Measurements from ENCODE around the gene SYT2. TPM values are rescaled to one million over a fixed set of nuclear protein-coding genes. Genes with fewer than 3 reads are reported as not detected.

Gene SYT2
- total and polyA plus RNA-seq, 2 donors (not counting 1 experiment from before 2014, with no cell fraction given), result 0.03 TPM; not detected in 1

DNA sequence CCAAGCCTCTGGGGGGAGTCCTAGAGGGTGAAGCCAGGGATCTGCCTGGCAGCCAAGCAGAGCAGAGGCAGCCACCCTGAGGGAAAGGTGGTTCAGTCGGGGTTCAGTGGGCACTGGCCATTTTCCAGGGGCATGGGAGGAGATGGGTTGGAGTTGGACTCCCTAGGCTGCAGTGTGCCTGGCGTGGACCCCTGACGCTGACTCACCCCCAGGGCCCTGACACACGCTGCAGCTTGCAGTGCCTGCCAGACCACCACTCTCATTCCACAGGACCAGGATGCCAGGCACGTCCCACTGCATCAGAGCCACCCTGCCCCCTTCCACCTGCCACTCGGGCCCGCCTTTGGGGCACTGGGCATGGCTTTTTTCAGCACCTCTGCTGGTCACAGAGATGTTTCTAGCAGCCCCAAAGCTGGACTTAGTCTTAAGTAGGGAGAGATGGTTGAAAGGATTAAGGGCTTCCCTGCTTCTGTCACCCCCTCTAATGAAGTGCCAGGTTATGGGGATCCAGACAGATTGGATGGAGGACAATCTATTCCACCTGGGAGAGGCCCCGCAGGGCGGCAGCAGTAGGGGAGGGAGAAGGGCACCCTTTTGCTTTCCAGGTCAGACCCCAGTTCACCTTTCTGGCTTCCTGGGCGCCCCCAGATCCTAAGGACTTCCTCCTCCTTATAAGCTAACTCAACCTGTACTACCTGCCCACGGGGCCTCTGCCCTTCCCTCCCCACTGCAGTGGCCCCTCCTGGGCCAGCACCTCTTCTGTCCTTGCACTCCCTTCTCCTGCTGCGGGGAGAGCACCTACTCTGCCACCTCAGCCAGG, 1.6 kb downstream of the SYT2 start:
- Histone ChIP-seq H2AFZ (ENCODE audit: low read length) (no peak overlapping the region), H3K79me2 (ENCODE audit: control insufficient read depth, insufficient read depth, low read length) (no peaks in the 10 kb centered on the region), H3K4me2 (ENCODE audit: extremely low read depth, insufficient read depth, low read length) (no peak overlapping the region), H3K9me3 (ENCODE audit: control insufficient read depth, insufficient read depth, low read depth, low read length) (no peaks in the 10 kb centered on the region), H3K4me3 (replicated peaks in 1 of 4; ENCODE audit: control extremely low read depth in 1 of 4, insufficient read depth in 1 of 4, low read depth in 3 of 4, low read length in 4 of 4) (no peak overlapping the region), H4K20me1 (ENCODE audit: control insufficient read depth, extremely low read depth, insufficient read depth, low read length) (no peaks in the 10 kb centered on the region), H3K27ac (ENCODE audit: insufficient read depth, low read length) (no peak overlapping the region), H3K4me1 (ENCODE audit: control insufficient read depth, extremely low read depth, insufficient read depth, low read length) (no peaks in the 10 kb centered on the region), H3K9ac (ENCODE audit: insufficient read depth, low read length) (no peak overlapping the region), H3K36me3 (ENCODE audit: control insufficient read depth, insufficient read depth, low read length) (no peaks in the 10 kb centered on the region), H3K27me3 (ENCODE audit: control insufficient read depth, insufficient read depth, low read length) (peaks cover 82% of the 10 kb centered on the region)
- no peak for DNase-seq (ENCODE audit: low read depth in 2 of 2)
- TF ChIP-seq EZH2 (IDR thresholded peaks at IDR 0.05; ENCODE audit: low read length, missing control alignments), result no peak
- TF ChIP-seq, protein P1, sequence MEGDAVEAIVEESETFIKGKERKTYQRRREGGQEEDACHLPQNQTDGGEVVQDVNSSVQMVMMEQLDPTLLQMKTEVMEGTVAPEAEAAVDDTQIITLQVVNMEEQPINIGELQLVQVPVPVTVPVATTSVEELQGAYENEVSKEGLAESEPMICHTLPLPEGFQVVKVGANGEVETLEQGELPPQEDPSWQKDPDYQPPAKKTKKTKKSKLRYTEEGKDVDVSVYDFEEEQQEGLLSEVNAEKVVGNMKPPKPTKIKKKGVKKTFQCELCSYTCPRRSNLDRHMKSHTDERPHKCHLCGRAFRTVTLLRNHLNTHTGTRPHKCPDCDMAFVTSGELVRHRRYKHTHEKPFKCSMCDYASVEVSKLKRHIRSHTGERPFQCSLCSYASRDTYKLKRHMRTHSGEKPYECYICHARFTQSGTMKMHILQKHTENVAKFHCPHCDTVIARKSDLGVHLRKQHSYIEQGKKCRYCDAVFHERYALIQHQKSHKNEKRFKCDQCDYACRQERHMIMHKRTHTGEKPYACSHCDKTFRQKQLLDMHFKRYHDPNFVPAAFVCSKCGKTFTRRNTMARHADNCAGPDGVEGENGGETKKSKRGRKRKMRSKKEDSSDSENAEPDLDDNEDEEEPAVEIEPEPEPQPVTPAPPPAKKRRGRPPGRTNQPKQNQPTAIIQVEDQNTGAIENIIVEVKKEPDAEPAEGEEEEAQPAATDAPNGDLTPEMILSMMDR (conservative IDR thresholded peaks at IDR 0.05 in 1 of 2, IDR thresholded peaks at IDR 0.05 in 1 of 2; ENCODE audit: low read depth in 1 of 2, low read length in 2 of 2), result no peak

DNA sequence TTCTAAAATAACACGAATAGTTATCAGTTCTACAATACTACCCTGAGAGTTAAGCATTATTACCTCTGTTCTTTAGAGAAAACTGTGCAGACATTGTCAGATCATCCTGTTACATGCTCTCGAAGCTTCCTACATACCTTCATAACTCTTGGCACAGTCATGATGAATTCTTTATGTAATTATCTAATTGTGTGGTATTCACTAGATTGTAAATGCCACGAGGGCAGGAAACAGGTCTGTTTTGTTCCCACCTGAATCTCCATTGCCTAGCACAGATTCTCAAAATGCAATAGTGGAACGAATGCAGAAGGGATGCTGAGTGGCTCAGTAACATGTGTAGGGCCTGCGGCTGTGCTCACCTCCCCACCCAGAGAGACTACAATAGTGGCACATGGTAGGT, 3.4 kb downstream of the SYT2 start:
- Histone ChIP-seq H3K36me3 (ENCODE audit: control insufficient read depth, insufficient read depth, low read length) (no peaks in the 10 kb centered on the region), H4K20me1 (ENCODE audit: control insufficient read depth, extremely low read depth, insufficient read depth, low read length) (no peaks in the 10 kb centered on the region), H3K4me1 (ENCODE audit: control insufficient read depth, extremely low read depth, insufficient read depth, low read length) (no peaks in the 10 kb centered on the region), H2AFZ (ENCODE audit: low read length) (no peak overlapping the region), H3K27me3 (ENCODE audit: control insufficient read depth, insufficient read depth, low read length) (peaks cover 68% of the 10 kb centered on the region), H3K9ac (ENCODE audit: insufficient read depth, low read length) (no peak overlapping the region), H3K79me2 (ENCODE audit: control insufficient read depth, insufficient read depth, low read length) (no peaks in the 10 kb centered on the region), H3K4me2 (ENCODE audit: extremely low read depth, insufficient read depth, low read length) (no peak overlapping the region), H3K4me3 (replicated peaks in 1 of 4; ENCODE audit: control extremely low read depth in 1 of 4, insufficient read depth in 1 of 4, low read depth in 3 of 4, low read length in 4 of 4) (no peak overlapping the region), H3K27ac (ENCODE audit: insufficient read depth, low read length) (no peak overlapping the region), H3K9me3 (ENCODE audit: control insufficient read depth, insufficient read depth, low read depth, low read length) (no peaks in the 10 kb centered on the region)
- no peak for DNase-seq (ENCODE audit: low read depth in 2 of 2)
- TF ChIP-seq EZH2 (IDR thresholded peaks at IDR 0.05; ENCODE audit: low read length, missing control alignments), result no peak
- TF ChIP-seq, protein P1 (conservative IDR thresholded peaks at IDR 0.05 in 1 of 2, IDR thresholded peaks at IDR 0.05 in 1 of 2; ENCODE audit: low read depth in 1 of 2, low read length in 2 of 2), result no peak

DNA sequence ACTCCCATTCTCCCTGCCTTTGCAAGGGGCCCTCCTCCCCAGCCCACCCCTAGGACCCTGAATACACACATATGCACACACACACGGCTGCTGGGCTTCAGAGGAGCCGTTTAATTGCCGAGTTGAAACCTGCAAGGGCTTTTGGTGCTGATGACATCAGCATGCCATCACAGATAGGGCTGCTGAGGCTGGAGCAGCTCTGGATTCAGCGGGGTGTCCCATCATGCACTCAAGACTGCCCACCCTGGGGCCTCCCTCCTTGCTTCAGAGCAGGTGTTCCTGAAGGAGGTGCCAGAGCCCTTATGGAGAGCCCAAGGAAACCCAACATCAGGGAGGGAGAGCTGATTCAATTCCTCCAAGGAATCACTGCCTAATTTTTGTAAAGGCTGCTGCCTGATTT, 5.7 kb downstream of the SYT2 start:
- Histone ChIP-seq H3K27me3 (ENCODE audit: control insufficient read depth, insufficient read depth, low read length) (peaks cover 48% of the 10 kb centered on the region), H3K4me1 (ENCODE audit: control insufficient read depth, extremely low read depth, insufficient read depth, low read length) (no peaks in the 10 kb centered on the region), H3K27ac (ENCODE audit: insufficient read depth, low read length) (no peak overlapping the region), H3K79me2 (ENCODE audit: control insufficient read depth, insufficient read depth, low read length) (no peaks in the 10 kb centered on the region), H3K36me3 (ENCODE audit: control insufficient read depth, insufficient read depth, low read length) (no peaks in the 10 kb centered on the region), H3K9ac (ENCODE audit: insufficient read depth, low read length) (no peak overlapping the region), H2AFZ (ENCODE audit: low read length) (no peak overlapping the region), H3K9me3 (ENCODE audit: control insufficient read depth, insufficient read depth, low read depth, low read length) (no peaks in the 10 kb centered on the region), H3K4me3 (replicated peaks in 1 of 4; ENCODE audit: control extremely low read depth in 1 of 4, insufficient read depth in 1 of 4, low read depth in 3 of 4, low read length in 4 of 4) (no peak overlapping the region), H4K20me1 (ENCODE audit: control insufficient read depth, extremely low read depth, insufficient read depth, low read length) (no peaks in the 10 kb centered on the region), H3K4me2 (ENCODE audit: extremely low read depth, insufficient read depth, low read length) (no peak overlapping the region)
- no peak for DNase-seq (ENCODE audit: low read depth in 2 of 2)
- TF ChIP-seq EZH2 (IDR thresholded peaks at IDR 0.05; ENCODE audit: low read length, missing control alignments), result no peak
- TF ChIP-seq, protein P1 (conservative IDR thresholded peaks at IDR 0.05 in 1 of 2, IDR thresholded peaks at IDR 0.05 in 1 of 2; ENCODE audit: low read depth in 1 of 2, low read length in 2 of 2), result no peak
